Colonic mucosa (tissue), 4 donors: Measurements from ENCODE around the gene CCDC90B. TPM values are rescaled to one million over a fixed set of nuclear protein-coding genes. Genes with fewer than 3 reads are reported as not detected.
"Not testable (repeated sequence)": the region's sequence is repeated elsewhere in the genome, so short reads cannot be mapped to it uniquely, and the experiment has no call there.

Experiments used
- DNase-seq: peaks from one replicate; pipeline ENCODE4 v3.0.0-alpha.2; 2020
- H3K27ac ChIP-seq: fragments of 200-600 bp; one replicate; pipeline ENCODE4 v1.8.0; 2021
- H3K27me3 ChIP-seq: fragments of 200-600 bp; one replicate; pipeline ENCODE4 v1.8.0; 2021
- H3K36me3 ChIP-seq: fragments of 200-600 bp; one replicate; pipeline ENCODE4 v1.8.0; 2021
- H3K4me1 ChIP-seq: fragments of 200-600 bp; one replicate; pipeline ENCODE4 v1.8.0; 2021; ENCODE audit warnings: mild to moderate bottlenecking
- H3K4me3 ChIP-seq: fragments of 200-600 bp; one replicate; pipeline ENCODE4 v1.8.0; 2021
- H3K9ac ChIP-seq, 2 donors: one replicate each; pipeline ENCODE4 v1.7.0; 2013; ENCODE audit warnings: control low read depth in 2 of 2, low read depth in 2 of 2, low read length in 2 of 2
- H3K9me3 ChIP-seq: fragments of 200-600 bp; one replicate; pipeline ENCODE4 v1.8.0; 2021
- CTCF ChIP-seq: fragments of 200-600 bp; IDR thresholded peaks from one replicate; pipeline ENCODE4 v1.8.0; 2022; ENCODE audit warnings: antibody characterized with exemption, mild to moderate bottlenecking
- intact Hi-C: fragments of 100-400 bp; cut with DNase I; formaldehyde crosslinking; loops from one replicate; pipeline ENCODE4 v1.14.1; 2022
- total RNA-seq, 2 donors: library from RNA; stranded (reverse); fragmentation: NEBNext Ultra II Directional in 1 of 2; extraction: Animal tissue kit (Norgen Biotek cat#: 25700) in 1 of 2; gene quantifications; one replicate each; pipeline ENCODE4 v1.2.1, GENCODE V29; 2021
- donor health status: healthy.
- donor health status: DM: no; HTN: no; CAD: no.
- donor health status: DM: no; HTN: no; CAD: no.

The CCDC90B gene
- total RNA-seq, 2 donors from 2014 or later: 26.1 to 27.3 TPM

DNA sequence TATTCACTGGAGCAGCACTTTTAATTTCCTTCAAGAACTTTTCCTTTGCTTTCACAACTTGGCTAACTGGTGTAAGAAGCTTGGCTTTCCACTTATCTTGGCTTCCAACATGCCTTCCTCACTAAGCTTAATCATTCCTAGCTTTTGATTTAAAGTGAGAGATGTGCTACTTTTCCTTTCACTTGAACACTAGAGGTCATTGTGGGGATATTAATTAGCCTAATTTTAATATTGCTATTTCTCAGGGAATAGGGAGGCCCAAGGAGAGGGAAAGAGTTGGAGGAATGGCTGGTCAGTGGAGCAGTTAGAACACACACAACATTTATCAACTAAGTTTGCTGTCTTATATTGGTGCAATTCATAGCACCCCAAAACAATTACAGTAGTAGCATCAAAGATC lies 24.6 kb upstream of the CCDC90B start:
- intact Hi-C loops: no loop called here
- H3K9me3 ChIP-seq: no peaks in the 10 kb centered on the region
- no peaks in the 10 kb centered on the region for H3K36me3 ChIP-seq
- H3K27ac ChIP-seq: no peak overlapping the region
- no peak for DNase-seq
- no peak overlapping the region for H3K4me3 ChIP-seq
- no peak for TF ChIP-seq CTCF
- no peaks in the 10 kb centered on the region for H3K27me3 ChIP-seq
- no peaks in the 10 kb centered on the region for H3K4me1 ChIP-seq
- H3K9ac ChIP-seq: no peak overlapping the region

GRCh38 chr11:83308536-83308935 lies 22.4 kb upstream of the CCDC90B start:
- DNase-seq, H3K9ac ChIP-seq, intact Hi-C loops: not testable (repeated sequence)

GRCh38 chr11:83306200-83307080 lies 20.3 kb upstream of the CCDC90B start:
- no peak for TF ChIP-seq CTCF
- no peaks in the 10 kb centered on the region for H3K9me3 ChIP-seq
- no peaks in the 10 kb centered on the region for H3K36me3 ChIP-seq
- intact Hi-C loops: no loop called here
- no peak for DNase-seq
- no peak overlapping the region for H3K9ac ChIP-seq
- no peaks in the 10 kb centered on the region for H3K4me1 ChIP-seq
- no peaks in the 10 kb centered on the region for H3K27me3 ChIP-seq
- H3K4me3 ChIP-seq: no peak overlapping the region
- H3K27ac ChIP-seq: no peak overlapping the region

More at GRCh38 chr11:83308536-83308935, 22.4 kb upstream of the CCDC90B start:
- not testable (repeated sequence) for H3K36me3 ChIP-seq, H3K27me3 ChIP-seq, H3K4me1 ChIP-seq, H3K27ac ChIP-seq, H3K4me3 ChIP-seq, H3K9me3 ChIP-seq

GRCh38 chr11:83303316-83303715 lies 17.1 kb upstream of the CCDC90B start:
- intact Hi-C loops: no loop called here
- TF ChIP-seq CTCF: no peak
- H3K9me3 ChIP-seq: no peaks in the 10 kb centered on the region
- H3K4me1 ChIP-seq: no peaks in the 10 kb centered on the region
- H3K27ac ChIP-seq: no peak overlapping the region
- no peaks in the 10 kb centered on the region for H3K36me3 ChIP-seq
- no peak for DNase-seq
- no peaks in the 10 kb centered on the region for H3K27me3 ChIP-seq
- H3K4me3 ChIP-seq: no peak overlapping the region
- no peak overlapping the region for H3K9ac ChIP-seq

DNA sequence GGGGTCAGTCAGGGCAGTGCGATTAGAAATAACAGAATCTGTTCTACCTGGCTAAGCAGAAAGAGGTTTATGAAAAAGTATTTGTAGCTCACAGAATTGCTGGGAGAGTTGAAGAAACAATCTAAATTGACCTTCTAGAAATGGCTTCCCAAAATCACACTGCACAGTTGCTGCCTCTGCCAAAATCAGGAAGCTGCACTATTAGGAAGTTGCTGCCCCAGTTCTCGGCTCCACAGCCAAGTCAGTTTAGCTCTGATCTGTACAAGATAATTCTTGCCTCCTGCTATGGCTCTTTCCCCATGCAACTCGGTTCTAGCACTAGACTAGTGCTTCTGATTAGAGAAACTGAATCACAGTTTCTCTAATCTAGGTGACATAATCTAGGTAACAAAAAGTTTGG lies 16.0 kb upstream of the CCDC90B start:
- Histone ChIP-seq H3K9ac (no peak overlapping the region), H3K27ac (no peak overlapping the region), H3K4me3 (no peak overlapping the region), H3K36me3 (no peaks in the 10 kb centered on the region), H3K9me3 (no peaks in the 10 kb centered on the region), H3K27me3 (no peaks in the 10 kb centered on the region), H3K4me1 (no peaks in the 10 kb centered on the region)
- intact Hi-C loops: no loop called here
- no peak for DNase-seq
- TF ChIP-seq CTCF: no peak

GRCh38 chr11:83299681-83300080 lies 13.5 kb upstream of the CCDC90B start:
- DNase-seq: no peak
- intact Hi-C loops: loop anchor here (10.0 kb wide), 2 partner anchors 425 to 515 kb away; no protein-coding TSS in a partner anchor
- Histone ChIP-seq H3K9me3 (no peaks in the 10 kb centered on the region), H3K27me3 (no peaks in the 10 kb centered on the region), H3K27ac (no peak overlapping the region), H3K4me3 (no peak overlapping the region), H3K4me1 (no peaks in the 10 kb centered on the region), H3K9ac (no peak overlapping the region), H3K36me3 (no peaks in the 10 kb centered on the region)
- TF ChIP-seq CTCF: no peak
